GM19438 (cell line): ENCODE measurements around the gene TMEM30B.
A peak's percentile ranks its signal among the peaks of the same experiment; 100 is the strongest.

Source experiments
- ATAC-seq: cut with Tn5 transposase; IDR thresholded peaks from one replicate; pipeline ENCODE4 v1.9.1; 2021; ENCODE audit warnings: low read depth; ENCODE audit not compliant: unreplicated experiment

The TMEM30B gene

DNA sequence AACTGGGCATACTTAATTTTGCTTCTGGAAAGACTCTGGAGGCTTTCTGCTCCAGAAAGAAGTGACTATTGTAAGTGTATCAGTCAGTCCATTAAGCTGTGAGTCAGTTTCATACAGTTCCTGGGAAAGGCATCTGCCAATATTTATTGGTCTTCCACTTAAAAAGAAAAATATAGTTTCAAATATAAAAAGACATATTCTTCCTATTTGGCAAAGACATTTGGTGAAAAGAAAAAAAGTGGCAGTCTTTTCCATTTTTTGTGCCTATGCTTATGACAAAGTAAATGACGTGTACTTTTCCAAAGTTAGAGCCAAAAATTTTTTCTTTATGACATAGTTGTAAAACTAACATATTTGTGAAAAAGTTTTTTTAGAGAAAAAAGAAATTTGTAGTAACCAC is 12.3 kb downstream of the TMEM30B start:
- ATAC-seq, result no peak

GRCh38 chr14:61266891-61267740 is 14.0 kb downstream of the TMEM30B start:
- no peak for ATAC-seq

- ATAC-seq, result no peak
Observed at GRCh38 chr14:61266436-61266835, 14.7 kb downstream of the TMEM30B start.

DNA sequence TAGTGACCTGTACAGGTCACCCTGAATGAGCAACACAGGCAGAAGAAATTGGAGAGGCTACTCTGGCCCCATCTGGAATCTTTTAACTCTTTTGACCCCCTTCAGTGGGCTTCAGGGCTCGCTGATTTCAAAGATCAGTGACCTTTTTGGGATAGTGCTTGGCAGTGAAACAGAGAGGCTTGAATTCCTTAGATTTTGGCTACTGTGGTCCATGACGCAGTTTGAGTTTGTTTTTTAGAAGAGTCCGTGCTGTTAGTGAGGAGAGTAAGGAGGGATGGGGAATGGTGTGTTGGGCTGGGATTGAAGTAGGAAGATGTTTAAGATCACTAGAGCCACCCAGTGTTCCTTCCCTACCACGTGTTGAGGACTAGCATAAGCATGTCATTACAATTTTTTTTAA is 16.5 kb downstream of the TMEM30B start:
- no peak for ATAC-seq

DNA sequence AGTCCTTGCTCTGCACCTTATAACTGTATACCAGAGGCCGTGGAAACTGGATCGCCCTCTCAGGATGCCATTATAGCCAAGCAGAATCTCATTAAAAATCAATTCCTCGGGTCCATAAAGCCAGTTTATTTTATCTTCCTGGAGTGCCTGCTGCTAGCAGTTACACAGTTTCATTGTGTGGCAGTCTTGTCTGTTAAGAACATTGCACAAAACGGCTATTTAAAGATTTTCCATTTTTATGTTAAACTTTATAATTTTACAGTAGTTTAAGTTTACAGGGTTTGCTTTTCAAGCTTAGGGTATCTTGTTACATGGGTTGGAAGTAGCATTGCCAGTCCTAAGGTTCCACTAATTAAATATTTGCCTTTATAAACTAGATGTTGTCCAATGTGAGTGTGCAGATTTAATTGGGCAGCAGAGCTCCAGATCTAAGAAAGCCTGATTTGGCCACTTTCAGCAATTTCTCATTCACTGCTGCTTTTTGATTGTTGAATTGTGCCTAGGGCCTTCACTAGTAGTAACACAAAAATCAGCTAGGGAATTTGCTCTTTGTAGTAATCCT is 17.0 kb downstream of the TMEM30B start:
- no peak for ATAC-seq

DNA sequence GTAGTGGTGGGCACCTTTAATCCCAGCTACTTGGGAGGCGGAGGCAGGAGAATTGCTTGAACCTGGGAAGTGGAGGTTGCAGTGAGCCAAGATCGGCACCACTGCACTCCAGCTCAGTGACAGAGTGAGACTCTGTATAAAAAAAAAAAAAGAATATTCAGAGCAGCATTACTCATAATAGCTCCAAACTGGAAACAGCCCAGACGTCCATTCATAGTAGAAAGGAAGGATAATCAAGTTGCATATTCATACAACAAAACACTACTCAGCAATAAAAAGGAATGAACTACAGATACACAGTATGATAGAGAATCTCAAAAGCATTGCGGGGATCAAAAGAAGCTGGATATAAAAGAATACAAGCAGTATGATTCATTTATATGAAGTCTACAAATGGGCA is 19.1 kb downstream of the TMEM30B start:
- ATAC-seq, result no peak

GRCh38 chr14:61260939-61261776 is 20.0 kb downstream of the TMEM30B start:
- no peak for ATAC-seq

DNA sequence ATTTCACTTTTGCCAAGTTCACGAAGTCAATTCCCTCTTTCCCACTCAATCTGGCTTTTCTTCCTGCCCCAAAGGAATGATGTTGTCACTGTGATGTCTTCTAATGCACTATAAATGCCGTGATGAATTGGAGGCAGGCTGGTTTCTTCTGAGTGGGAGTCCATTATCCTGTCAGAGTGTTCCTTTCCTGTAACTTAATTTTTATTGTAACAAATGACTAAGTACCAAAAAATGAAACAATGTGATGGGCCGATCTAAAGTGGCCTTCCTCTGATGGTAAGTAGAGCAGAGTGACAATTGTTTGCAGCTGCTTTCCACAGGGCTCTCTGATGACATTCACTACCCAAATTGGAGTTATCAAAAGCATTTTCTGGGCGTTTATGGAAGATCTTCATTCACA is 22.2 kb downstream of the TMEM30B start:
- no peak for ATAC-seq

DNA sequence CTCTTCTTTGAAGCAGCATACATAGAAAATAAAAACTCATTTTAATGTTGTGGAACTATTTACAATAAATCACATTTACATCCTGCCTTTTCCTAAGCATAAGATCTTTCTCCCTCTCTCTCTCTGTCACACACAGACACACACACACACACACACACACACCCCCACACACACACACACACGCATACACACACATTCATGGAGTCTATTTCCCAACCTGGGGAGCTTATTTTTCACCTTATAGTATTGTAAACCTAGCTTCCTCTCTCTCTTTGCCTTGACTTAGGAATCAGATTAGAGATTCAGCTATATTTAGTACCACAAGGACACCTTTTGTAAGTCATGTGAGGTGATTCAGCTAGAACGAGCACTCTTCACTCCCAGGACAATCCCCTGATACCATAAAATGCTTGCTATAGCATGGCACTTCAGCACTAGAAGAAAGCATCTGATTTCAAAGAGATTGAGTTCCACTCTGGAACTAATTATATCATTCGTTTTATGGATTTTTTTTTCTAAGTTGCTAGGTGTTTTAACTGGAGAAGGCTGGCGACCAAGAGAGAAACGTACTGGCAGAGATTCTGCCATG is 23.6 kb downstream of the TMEM30B start:
- ATAC-seq, result no peak

- ATAC-seq, result no peak
Observed at GRCh38 chr14:61256826-61257468, 24.2 kb downstream of the TMEM30B start.

DNA sequence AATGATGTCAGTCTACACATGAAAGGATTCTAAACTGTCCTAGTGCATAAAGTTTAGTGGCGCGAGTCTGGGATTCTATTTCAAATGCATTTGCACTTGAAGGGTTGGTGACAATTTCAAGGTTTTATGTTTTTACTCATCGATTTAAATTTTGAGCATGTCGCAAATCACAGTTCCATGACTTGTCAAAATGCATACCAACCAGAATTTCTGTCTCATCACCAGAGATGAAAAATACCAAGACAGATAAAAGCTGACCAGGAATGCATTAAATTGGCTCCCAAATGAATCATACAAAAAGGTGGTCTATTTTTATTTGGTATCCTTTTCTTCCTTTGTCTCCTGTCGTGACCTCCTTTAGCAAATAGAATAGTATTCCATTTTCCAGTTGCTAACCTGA is 25.2 kb downstream of the TMEM30B start:
- ATAC-seq, result no peak

DNA sequence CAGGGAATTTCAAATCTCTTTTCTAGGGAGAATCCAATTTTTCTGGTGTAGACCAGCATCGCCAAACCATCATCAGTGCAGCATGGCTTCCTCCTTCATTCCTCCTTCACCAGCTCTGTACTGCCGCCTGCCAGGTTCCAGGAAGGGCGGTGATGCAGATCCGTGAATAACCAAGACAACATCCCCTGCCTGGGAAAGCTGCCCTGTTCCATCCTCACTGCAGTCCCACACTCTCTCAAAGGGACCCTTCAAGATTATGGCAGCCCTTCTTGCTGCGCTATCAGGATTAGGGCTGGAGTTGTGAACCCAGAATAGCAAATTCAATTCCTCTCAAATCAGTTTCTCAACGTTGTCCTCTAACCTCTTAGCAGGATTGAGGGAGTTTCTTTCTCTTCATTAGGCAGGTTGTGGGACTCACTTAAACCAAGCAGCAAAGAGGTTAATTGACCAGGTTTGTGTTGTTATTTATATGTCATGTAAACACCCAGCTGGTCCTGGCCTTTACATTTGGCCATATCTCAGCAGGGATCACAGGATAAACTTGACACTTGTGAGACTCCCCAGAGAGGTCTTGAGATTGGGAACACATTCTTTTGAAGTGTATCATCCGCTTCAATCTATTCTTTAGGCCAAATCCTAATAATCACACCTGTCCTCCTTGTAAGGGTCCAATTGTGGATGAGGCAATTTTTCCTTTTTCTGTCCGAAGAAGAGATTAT is 26.2 kb downstream of the TMEM30B start:
- ATAC-seq, result no peak

- no peak for ATAC-seq
Observed at GRCh38 chr14:61253064-61253738, 27.9 kb downstream of the TMEM30B start.

- ATAC-seq, result peak; percentile 89
Observed at GRCh38 chr14:61252369-61253063, 28.6 kb downstream of the TMEM30B start.

DNA sequence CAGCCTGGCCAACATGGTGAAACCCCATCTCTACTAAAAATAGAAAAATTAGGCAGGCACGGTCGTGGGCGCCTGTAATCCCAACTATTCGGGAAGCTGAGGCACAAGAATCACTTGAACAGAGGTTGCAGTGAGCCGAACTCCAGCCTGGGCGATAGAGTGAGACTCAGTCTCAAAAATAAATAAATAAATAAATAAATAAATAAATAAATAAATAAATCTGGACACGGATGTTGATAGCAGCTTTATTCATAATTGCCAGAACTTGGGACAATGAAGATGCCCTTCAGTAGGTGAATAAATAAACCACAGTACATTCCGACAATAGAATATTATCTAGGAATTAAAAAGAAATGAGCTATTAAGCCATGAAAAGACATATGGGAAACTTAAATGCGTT is 31.1 kb downstream of the TMEM30B start:
- ATAC-seq, result no peak

DNA sequence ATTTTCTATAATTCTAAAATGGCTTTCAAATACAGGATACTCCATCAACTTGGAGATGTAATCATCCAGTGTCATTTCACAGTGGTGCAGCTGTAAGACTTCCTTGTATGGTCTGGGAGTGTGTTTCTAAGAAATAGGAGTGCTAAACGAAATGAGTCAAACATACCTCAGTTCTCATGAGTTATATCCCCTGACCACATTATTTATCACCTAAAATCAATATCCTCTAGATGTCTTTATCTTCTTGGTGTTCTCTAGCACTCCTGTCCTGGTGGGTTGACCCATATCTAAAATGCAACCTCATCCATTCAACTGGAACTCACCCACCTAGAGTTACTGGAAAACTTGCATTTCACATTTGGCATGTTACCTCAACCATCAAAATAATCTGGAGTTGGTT is 33.2 kb downstream of the TMEM30B start:
- ATAC-seq, result no peak

GRCh38 chr14:61246721-61247120 is 34.4 kb downstream of the TMEM30B start:
- ATAC-seq, result no peak

DNA sequence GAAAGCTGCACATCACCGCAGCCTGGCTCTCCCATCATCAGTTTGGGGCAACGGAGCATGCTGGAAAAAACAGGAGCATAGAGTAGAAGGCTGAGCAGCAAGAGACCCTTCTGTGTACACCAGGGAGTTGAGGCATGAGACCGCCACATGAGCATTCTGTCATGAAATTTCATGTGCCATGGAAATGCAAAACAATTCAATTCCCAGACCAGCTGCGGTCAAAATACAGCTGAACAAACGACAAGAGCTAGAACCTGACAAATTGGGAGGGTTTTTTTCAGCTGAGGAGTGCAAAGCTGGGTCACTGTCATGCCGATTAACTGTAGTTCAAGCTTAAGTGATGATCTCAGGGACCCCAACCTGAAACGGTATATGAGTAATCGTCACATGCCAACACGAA is 37.1 kb downstream of the TMEM30B start:
- no peak for ATAC-seq

DNA sequence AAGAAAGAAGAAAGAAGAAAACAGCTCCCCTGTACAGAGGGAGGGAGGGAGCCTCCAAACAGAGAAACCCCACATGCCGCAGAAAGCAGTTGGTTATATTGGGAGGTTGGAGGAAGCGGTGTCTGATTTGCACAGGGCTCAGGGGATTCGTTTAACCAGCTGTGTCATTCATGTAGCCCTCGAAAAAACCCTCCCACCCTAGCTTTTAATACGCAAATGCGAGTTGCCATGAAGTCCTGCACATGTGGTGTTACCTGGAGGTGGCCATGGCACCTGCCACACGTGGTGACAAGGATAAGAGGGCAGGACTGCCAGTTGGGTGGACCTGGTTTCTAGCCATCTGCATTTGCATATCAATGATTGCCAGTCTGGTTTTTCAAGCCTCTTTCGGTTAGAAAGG is 40.9 kb downstream of the TMEM30B start:
- no peak for ATAC-seq
